SH-SY5Y (cell line): ENCODE measurements around the gene ZNF800.

ENCODE experiments used
- GATA2 ChIP-seq: IDR thresholded peaks from 2 replicates; pipeline ENCODE4 v1.6.1; 2011; ENCODE audit warnings: mild to moderate bottlenecking, low read depth, low read length
- GATA3 ChIP-seq: IDR thresholded peaks from 2 replicates; pipeline ENCODE4 v1.6.1; 2011; ENCODE audit warnings: low read depth, mild to moderate bottlenecking, low read length, moderate library complexity

Gene ZNF800

GRCh38 chr7:127347567-127348246 lies 44.8 kb downstream of the ZNF800 start:
- no peak for TF ChIP-seq GATA2
- TF ChIP-seq GATA3: no peak

DNA sequence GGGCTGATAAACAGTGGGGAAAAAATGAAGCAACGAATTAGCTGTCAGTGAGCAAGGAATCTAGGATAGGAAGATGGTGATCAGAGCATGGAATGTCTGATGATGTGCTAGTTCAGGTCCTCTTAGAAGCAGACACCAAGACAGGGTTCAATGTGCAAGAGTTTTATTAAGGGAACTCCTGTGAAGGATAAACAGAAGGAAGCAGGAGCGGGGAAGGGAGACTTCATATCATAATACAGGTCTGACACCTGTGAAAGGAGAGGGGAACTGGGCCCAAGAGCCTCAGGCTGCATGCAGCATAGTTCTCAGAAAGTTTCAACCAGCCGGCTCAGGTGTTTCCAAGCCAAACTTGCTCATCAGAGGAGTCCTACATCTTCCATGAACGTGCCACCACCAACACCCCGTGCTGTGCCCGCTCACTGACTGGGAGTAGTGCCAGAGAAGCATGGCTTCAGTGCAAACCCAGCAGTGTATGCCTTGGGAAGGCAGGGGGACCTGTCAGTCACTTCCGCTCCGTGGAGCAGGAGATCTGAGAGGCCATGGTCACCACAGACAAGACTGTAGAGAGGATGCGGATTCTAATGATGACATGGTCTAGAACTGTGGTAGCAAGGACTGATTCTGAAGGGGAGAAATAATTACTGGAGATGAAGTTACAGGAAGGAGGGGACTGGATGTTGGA lies 45.8 kb downstream of the ZNF800 start:
- no peak for TF ChIP-seq GATA3
- no peak for TF ChIP-seq GATA2

DNA sequence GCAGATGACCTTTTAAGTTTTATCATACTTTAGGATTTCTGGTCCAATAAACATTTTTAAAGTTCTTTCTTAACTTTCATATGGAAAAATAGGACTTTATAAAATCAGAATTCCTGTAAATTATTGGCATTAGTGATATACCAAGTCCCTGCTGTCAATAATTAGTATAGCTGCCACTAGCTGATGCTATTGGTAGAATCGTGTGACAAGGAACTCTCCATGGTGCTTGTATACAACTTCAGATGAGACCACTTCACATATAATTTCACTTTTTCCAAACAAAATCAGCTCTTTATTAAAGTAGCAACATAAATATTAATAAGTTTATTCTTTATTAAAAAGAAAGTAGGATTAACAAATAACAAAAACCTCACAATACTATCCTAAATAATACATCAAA lies 49.9 kb downstream of the ZNF800 start:
- TF ChIP-seq GATA3 (no peak), GATA2 (no peak)

DNA sequence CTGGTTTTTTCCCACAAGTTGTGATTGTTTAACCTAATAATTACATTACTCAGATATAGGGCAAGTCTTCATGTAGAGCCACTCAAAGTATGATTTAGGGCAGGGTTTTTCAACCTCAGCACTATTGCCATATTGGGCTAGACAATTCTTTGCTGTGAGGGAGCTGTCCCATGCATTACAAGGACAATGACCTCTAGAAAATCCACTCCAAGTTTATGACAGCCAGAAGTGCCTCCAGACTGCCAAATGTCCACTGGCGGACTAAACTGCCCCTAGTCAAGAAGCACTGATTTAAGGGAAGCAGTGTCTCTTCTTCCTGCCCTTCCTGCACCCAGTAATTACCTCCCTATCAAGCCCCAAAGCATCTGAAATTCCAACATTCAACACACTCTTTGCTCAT lies 54.4 kb downstream of the ZNF800 start:
- no peak for TF ChIP-seq GATA2
- TF ChIP-seq GATA3: no peak

DNA sequence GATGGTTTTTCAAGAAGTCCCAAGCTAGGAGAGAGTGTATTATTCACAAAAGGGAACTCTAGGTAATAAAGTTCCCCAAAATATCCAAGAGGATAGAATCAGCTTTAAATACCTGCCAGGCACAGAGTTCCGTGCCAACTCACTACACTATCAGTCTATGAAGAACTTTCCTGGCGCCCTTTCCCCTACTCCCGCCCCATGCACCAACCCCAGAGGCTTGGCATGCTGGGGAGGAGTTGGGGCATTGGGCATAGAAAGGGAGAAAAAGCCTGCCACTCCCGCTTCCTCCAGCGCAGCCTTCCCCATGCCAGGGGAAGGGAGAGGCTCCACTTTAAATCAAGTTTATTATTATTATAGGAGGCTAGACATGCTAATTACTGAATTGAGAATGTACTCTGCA lies 54.9 kb downstream of the ZNF800 start:
- no peak for TF ChIP-seq GATA2
- TF ChIP-seq GATA3: no peak

DNA sequence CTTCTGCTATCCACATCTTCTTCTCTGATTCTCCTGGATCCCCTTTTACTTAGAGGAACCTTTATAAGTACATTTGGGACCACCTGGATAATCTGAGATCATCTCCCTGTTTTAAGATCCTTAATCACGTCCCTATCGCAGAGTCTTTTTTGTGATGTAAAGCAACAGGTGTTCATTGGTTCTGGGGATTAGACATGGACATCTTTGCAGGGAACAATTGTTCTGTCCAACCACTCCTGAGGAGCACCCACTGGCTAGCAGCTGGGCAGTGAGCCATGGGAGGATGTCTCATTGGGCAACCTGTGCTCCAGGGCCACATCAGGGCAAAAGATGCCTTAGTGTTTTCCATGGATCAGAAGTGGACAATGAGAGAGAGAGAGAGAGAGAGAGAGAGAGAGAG lies 56.0 kb downstream of the ZNF800 start:
- TF ChIP-seq GATA3 (no peak), GATA2 (no peak)

GRCh38 chr7:127332880-127333279 lies 59.6 kb downstream of the ZNF800 start:
- no peak for TF ChIP-seq GATA2

GRCh38 chr7:127330070-127330469 lies 62.4 kb downstream of the ZNF800 start:
- TF ChIP-seq GATA2 (no peak), GATA3 (no peak)

DNA sequence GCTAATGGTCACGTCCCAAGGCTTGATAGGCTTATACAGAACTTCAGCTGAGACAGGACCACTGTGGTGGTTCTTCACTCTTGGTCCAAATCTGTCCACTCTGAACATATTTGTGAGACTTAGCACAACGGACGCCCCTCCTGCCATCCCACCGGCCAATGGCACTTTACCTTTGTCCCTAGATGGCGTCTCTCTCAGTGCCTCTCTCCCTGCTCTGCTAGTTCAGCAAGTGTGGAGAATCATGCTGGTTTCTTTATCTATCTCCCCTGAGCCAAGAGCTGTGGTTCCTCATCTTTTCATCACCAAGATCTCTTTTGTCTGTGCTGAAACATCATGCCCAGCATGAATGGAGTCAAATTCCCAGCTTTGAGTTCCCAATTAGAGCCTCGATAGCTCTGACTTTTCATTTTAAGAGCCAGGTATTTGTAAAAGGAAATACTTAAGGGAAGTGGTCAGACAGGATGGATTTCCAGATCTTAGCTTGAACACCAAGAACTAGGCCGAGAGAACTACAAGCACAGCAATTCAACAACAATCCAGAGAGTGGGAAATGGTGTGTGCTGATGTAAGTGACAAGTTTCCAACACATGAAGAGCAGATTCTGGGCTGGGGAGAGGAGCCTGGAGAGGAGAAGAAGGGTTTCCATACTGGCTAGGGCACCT lies 69.5 kb downstream of the ZNF800 start:
- TF ChIP-seq GATA2: no peak
- no peak for TF ChIP-seq GATA3

DNA sequence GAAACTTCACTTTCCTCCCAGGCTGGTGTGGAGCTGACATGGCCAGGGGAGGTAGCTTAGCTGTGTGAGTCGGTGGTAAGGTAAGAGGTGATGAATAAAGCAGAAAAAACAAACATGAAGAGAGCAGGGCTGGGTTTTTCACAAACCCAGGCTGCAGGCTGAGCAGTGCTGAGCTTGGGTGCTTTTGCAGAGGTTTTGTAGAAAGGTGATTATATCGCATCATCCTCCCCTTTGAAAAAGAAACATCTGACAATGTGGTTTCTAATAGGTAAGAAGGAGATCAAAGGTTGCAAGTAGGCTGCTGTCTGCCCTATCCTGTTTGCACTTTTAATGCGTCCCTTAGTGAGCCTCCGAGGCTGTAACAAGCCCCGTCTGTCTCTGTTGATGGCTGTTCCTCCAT lies 70.2 kb downstream of the ZNF800 start:
- no peak for TF ChIP-seq GATA3
- no peak for TF ChIP-seq GATA2

- TF ChIP-seq GATA3 (no peak), GATA2 (no peak)
Observed at GRCh38 chr7:127320974-127321373, 71.5 kb downstream of the ZNF800 start.
